Activated naive CD4-positive, alpha-beta T cell (primary cell): ENCODE results near the gene CDKL5.
"Not testable (repeated sequence)": the region's sequence is repeated elsewhere in the genome, so short reads cannot be mapped to it uniquely, and the experiment has no call there.

Experiments used
- DNase-seq, 4 experiments: peaks; one replicate each; lab custom pipeline; 2025; lab: John Stamatoyannopoulos, UW

The CDKL5 gene

GRCh38 chrX:18575744-18576143 lies 150.3 kb downstream of the CDKL5 start:
- no peak for DNase-seq

GRCh38 chrX:18577400-18577799 lies 152.0 kb downstream of the CDKL5 start:
- no peak for DNase-seq

GRCh38 chrX:18578546-18578945 lies 153.1 kb downstream of the CDKL5 start:
- DNase-seq: no peak

GRCh38 chrX:18579495-18579894 lies 154.1 kb downstream of the CDKL5 start:
- no peak for DNase-seq

GRCh38 chrX:18582910-18583493 lies 157.6 kb downstream of the CDKL5 start:
- DNase-seq: no peak

GRCh38 chrX:18589292-18589691 lies 163.9 kb downstream of the CDKL5 start:
- DNase-seq: not testable (repeated sequence)

GRCh38 chrX:18591834-18592233 lies 166.4 kb downstream of the CDKL5 start:
- DNase-seq: no peak

- DNase-seq: no peak
These were observed 168.7 kb downstream of the CDKL5 start for GRCh38 chrX:18594079-18594478.

GRCh38 chrX:18596096-18596495 lies 170.7 kb downstream of the CDKL5 start:
- no peak for DNase-seq

- DNase-seq: no peak
These were observed 173.0 kb downstream of the CDKL5 start for GRCh38 chrX:18598413-18598812.

- no peak for DNase-seq
These were observed 182.6 kb downstream of the CDKL5 start for GRCh38 chrX:18607966-18608365.

- no peak for DNase-seq
These were observed 188.7 kb downstream of the CDKL5 start for GRCh38 chrX:18613930-18614639.

- no peak for DNase-seq
These were observed 191.4 kb downstream of the CDKL5 start for GRCh38 chrX:18616688-18617406.

GRCh38 chrX:18617407-18617750 lies 192.0 kb downstream of the CDKL5 start:
- DNase-seq: no peak

- DNase-seq: no peak
These were observed 193.9 kb downstream of the CDKL5 start for GRCh38 chrX:18619288-18619687.

- DNase-seq: no peak
These were observed 194.9 kb downstream of the CDKL5 start for GRCh38 chrX:18620349-18620748.

GRCh38 chrX:18624599-18624998 lies 199.2 kb downstream of the CDKL5 start:
- no peak for DNase-seq

GRCh38 chrX:18630934-18631333 lies 205.5 kb downstream of the CDKL5 start:
- no peak for DNase-seq

GRCh38 chrX:18638398-18638797 lies 213.0 kb downstream of the CDKL5 start:
- DNase-seq: no peak

- DNase-seq: no peak
These were observed 213.9 kb downstream of the CDKL5 start for GRCh38 chrX:18639280-18639679.

- DNase-seq: no peak
These were observed 215.3 kb downstream of the CDKL5 start for GRCh38 chrX:18640686-18641085.

- DNase-seq: no peak
These were observed 217.8 kb downstream of the CDKL5 start for GRCh38 chrX:18643243-18643642.

GRCh38 chrX:18643853-18644252 lies 218.4 kb downstream of the CDKL5 start:
- DNase-seq: no peak
